ENCODE measurements around the gene SLC31A2. TPM values are rescaled to one million over a fixed set of nuclear protein-coding genes. Genes with fewer than 3 reads are reported as not detected.

SLC31A2 gene
- total and polyA plus RNA-seq, 10 donors, result 7.7 to 97.3 (median 43.2) TPM

- Histone ChIP-seq H3K36me3 (peaks cover 28 to 97% (median 93%) of the 10 kb centered on the region in 6 donors), H3K9me3 (peaks cover 0 to 4% (median 0%) of the 10 kb centered on the region in 8 donors), H3K4me3 (no peak overlapping the region), H3K4me1 (no peaks in the 10 kb centered on the region), H3K27me3 (replicated peaks in 1 of 7) (no peaks in the 10 kb centered on the region), H3K27ac (no peak overlapping the region)
- intact Hi-C loops (cut with DNase I; ENCODE audit: low total_unique reads), result no loop called here
- DNase-seq, result no peak
- 92 to 97% (median 95%) methylated on average over 3 of the region's 3 CpGs for WGBS, 5 donors
- TF ChIP-seq CTCF (IDR thresholded peaks at IDR 0.05 in 8 of 11, conservative IDR thresholded peaks at IDR 0.05 in 3 of 11), result no peak
Measured at GRCh38 chr9:113173341-113173740, 22.5 kb downstream of the SLC31A2 start.

GRCh38 chr9:113176803-113177202 lies 26.0 kb downstream of the SLC31A2 start:
- intact Hi-C loops (cut with DNase I; ENCODE audit: low total_unique reads), result no loop called here
- Histone ChIP-seq H3K27me3 (replicated peaks in 1 of 7) (no peaks in the 10 kb centered on the region), H3K9me3 (peaks cover 0 to 4% (median 0%) of the 10 kb centered on the region in 8 donors), H3K4me3 (no peak overlapping the region), H3K4me1 (no peaks in the 10 kb centered on the region), H3K36me3 (peaks cover 20 to 97% (median 91%) of the 10 kb centered on the region in 6 donors), H3K27ac (no peak overlapping the region)
- WGBS, 5 donors, result 62 to 90% (median 80%) methylated on average over 6 of the region's 6 CpGs
- TF ChIP-seq POLR2A (IDR thresholded peaks at IDR 0.05) (no peak), CTCF (IDR thresholded peaks at IDR 0.05 in 8 of 11, conservative IDR thresholded peaks at IDR 0.05 in 3 of 11) (no peak), POLR2AphosphoS5 (IDR thresholded peaks at IDR 0.05) (peak in 1 of 3 donors; percentile 38)
- DNase-seq, result no peak

GRCh38 chr9:113177251-113177650 lies 26.4 kb downstream of the SLC31A2 start:
- no peak for DNase-seq
- no peaks in the 10 kb centered on the region for H3K27me3 ChIP-seq (replicated peaks in 1 of 7)
- peaks cover 0 to 4% (median 0%) of the 10 kb centered on the region in 8 donors for H3K9me3 ChIP-seq
- no peak overlapping the region for H3K27ac ChIP-seq
- H3K4me1 ChIP-seq, result no peaks in the 10 kb centered on the region
- TF ChIP-seq CTCF (IDR thresholded peaks at IDR 0.05 in 8 of 11, conservative IDR thresholded peaks at IDR 0.05 in 3 of 11) (no peak), POLR2AphosphoS5 (IDR thresholded peaks at IDR 0.05) (no peak), POLR2A (IDR thresholded peaks at IDR 0.05) (no peak)
- H3K36me3 ChIP-seq, result peaks cover 23 to 97% (median 92%) of the 10 kb centered on the region in 6 donors
- intact Hi-C loops (cut with DNase I; ENCODE audit: low total_unique reads), result no loop called here
- WGBS, 5 donors, result 92 to 100% (median 94%) methylated on average over 2 of the region's 2 CpGs
- H3K4me3 ChIP-seq, result no peak overlapping the region

- intact Hi-C loops (cut with DNase I; ENCODE audit: low total_unique reads), result no loop called here
- TF ChIP-seq CTCF (IDR thresholded peaks at IDR 0.05 in 8 of 11, conservative IDR thresholded peaks at IDR 0.05 in 3 of 11) (no peak), POLR2A (IDR thresholded peaks at IDR 0.05) (no peak), POLR2AphosphoS5 (IDR thresholded peaks at IDR 0.05) (no peak)
- WGBS, 5 donors, result 88 to 100% (median 96%) methylated on average over 1 of the region's 1 CpG
Measured at GRCh38 chr9:113178087-113178486, 27.3 kb downstream of the SLC31A2 start.

More at GRCh38 chr9:113178087-113178486, 27.3 kb downstream of the SLC31A2 start:
- no peak overlapping the region for H3K27ac ChIP-seq
- H3K4me3 ChIP-seq, result no peak overlapping the region
- no peaks in the 10 kb centered on the region for H3K4me1 ChIP-seq
- no peak for DNase-seq
- H3K9me3 ChIP-seq, result no peaks in the 10 kb centered on the region
- H3K36me3 ChIP-seq, result peaks cover 19 to 97% (median 92%) of the 10 kb centered on the region in 6 donors
- H3K27me3 ChIP-seq (replicated peaks in 1 of 7), result no peaks in the 10 kb centered on the region
